ENCODE data around the gene SLC25A48. TPM values are rescaled to one million over a fixed set of nuclear protein-coding genes. Genes with fewer than 3 reads are reported as not detected.
"Not testable (repeated sequence)": the region's sequence is repeated elsewhere in the genome, so short reads cannot be mapped to it uniquely, and the experiment has no call there.

Gene SLC25A48
- total RNA-seq, 1 donor, result not detected

DNA sequence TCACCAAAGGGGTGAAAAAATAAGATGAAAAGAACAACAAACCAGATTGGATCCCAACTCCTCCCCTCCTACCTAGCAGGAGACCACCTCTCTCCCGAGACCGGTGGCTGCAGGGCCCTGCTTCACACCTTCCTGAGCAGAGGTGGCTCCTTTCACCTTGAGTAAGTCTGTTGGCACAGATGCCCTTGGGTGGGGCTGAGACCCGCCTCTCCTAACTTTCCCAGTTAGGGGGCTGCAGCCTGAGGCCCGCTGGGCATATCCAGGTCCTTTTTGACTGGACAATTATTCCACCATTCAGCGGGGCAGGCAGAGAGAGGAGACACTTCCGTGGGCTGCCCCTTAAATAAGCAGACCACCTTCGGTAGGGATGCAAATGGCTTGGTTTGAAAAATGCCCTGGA lies 1.3 kb downstream of the SLC25A48 start:
- no peaks in the 10 kb centered on the region for H3K36me3 ChIP-seq (ENCODE audit: insufficient read depth, low read length)
- no peak overlapping the region for H3K4me3 ChIP-seq (ENCODE audit: insufficient read depth, low read length)
- no peaks in the 10 kb centered on the region for H3K4me1 ChIP-seq (ENCODE audit: insufficient read depth, low read length)
- H4K20me1 ChIP-seq (ENCODE audit: insufficient read depth, low read length), result no peaks in the 10 kb centered on the region
- TF ChIP-seq, protein P1, sequence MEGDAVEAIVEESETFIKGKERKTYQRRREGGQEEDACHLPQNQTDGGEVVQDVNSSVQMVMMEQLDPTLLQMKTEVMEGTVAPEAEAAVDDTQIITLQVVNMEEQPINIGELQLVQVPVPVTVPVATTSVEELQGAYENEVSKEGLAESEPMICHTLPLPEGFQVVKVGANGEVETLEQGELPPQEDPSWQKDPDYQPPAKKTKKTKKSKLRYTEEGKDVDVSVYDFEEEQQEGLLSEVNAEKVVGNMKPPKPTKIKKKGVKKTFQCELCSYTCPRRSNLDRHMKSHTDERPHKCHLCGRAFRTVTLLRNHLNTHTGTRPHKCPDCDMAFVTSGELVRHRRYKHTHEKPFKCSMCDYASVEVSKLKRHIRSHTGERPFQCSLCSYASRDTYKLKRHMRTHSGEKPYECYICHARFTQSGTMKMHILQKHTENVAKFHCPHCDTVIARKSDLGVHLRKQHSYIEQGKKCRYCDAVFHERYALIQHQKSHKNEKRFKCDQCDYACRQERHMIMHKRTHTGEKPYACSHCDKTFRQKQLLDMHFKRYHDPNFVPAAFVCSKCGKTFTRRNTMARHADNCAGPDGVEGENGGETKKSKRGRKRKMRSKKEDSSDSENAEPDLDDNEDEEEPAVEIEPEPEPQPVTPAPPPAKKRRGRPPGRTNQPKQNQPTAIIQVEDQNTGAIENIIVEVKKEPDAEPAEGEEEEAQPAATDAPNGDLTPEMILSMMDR (IDR thresholded peaks at IDR 0.05; ENCODE audit: extremely low read depth, low read depth, low read length), result no peak
- H3K79me2 ChIP-seq (ENCODE audit: insufficient read depth, low read length), result no peaks in the 10 kb centered on the region
- no peak overlapping the region for H3K27ac ChIP-seq (ENCODE audit: low read depth, low read length)
- no peak overlapping the region for H3K4me2 ChIP-seq (ENCODE audit: insufficient read depth, low read length)
- no peak for DNase-seq (ENCODE audit: insufficient read length, low spot score, missing footprints)
- no peaks in the 10 kb centered on the region for H3K9me3 ChIP-seq (ENCODE audit: low read depth, low read length)
- H2AFZ ChIP-seq (ENCODE audit: low read length), result no peak overlapping the region
- H3K27me3 ChIP-seq (ENCODE audit: insufficient read depth, low read length), result peaks cover 28% of the 10 kb centered on the region

DNA sequence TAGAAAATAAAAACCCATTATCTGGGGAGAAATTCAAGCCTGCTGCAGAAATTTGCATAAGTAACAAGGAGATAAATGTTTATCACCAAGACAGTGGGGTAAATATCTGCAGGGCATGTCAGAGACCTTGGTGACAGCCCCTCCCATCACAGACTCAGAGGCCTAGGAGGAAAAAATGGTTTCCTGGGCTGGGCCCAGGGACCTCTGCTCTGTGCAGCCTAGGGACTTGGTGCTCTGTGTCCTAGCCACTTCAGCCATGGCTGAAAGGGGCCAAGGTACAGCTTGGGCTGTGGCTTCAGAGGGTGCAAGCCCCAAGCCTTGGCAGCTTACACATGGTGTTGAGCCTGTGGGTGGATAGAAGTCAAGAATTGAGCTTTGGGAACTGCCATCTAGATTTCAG lies 3.9 kb downstream of the SLC25A48 start:
- not testable (repeated sequence) for H2AFZ ChIP-seq (ENCODE audit: low read length); H3K79me2 ChIP-seq (ENCODE audit: insufficient read depth, low read length); H3K9me3 ChIP-seq (ENCODE audit: low read depth, low read length); H3K27ac ChIP-seq (ENCODE audit: low read depth, low read length); H4K20me1 ChIP-seq (ENCODE audit: insufficient read depth, low read length); H3K36me3 ChIP-seq (ENCODE audit: insufficient read depth, low read length); DNase-seq (ENCODE audit: insufficient read length, low spot score, missing footprints); H3K4me1 ChIP-seq (ENCODE audit: insufficient read depth, low read length); H3K4me3 ChIP-seq (ENCODE audit: insufficient read depth, low read length); H3K4me2 ChIP-seq (ENCODE audit: insufficient read depth, low read length)
- peaks cover 35% of the 10 kb centered on the region for H3K27me3 ChIP-seq (ENCODE audit: insufficient read depth, low read length)

DNA sequence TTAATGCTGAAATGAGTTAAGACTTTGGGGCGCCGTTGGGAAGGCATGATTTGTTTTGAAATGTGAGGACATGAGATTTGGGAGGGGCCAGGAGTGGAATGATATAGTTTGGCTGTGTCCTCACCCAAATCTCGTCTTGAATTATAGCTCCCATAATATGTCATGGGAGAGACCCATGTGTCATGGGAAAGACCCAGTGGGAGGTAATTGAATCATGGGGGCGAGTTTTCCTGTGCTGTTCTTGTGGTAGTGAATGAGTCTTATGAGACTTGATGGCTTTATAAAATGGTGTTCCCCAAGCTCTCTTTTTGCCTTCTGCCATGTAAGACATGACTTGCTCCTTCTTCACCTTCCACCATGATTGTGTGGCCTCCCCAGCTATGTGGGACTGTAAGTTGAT lies 5.1 kb downstream of the SLC25A48 start:
- Histone ChIP-seq H3K9me3 (ENCODE audit: low read depth, low read length) (no peaks in the 10 kb centered on the region), H3K79me2 (ENCODE audit: insufficient read depth, low read length) (no peaks in the 10 kb centered on the region), H3K4me3 (ENCODE audit: insufficient read depth, low read length) (no peak overlapping the region), H3K4me1 (ENCODE audit: insufficient read depth, low read length) (no peaks in the 10 kb centered on the region), H3K4me2 (ENCODE audit: insufficient read depth, low read length) (no peak overlapping the region), H2AFZ (ENCODE audit: low read length) (no peak overlapping the region), H3K36me3 (ENCODE audit: insufficient read depth, low read length) (no peaks in the 10 kb centered on the region), H4K20me1 (ENCODE audit: insufficient read depth, low read length) (no peaks in the 10 kb centered on the region), H3K27me3 (ENCODE audit: insufficient read depth, low read length) (peaks cover 30% of the 10 kb centered on the region), H3K27ac (ENCODE audit: low read depth, low read length) (no peak overlapping the region)
- TF ChIP-seq, protein P1 (IDR thresholded peaks at IDR 0.05; ENCODE audit: extremely low read depth, low read depth, low read length), result no peak
- no peak for DNase-seq (ENCODE audit: insufficient read length, low spot score, missing footprints)

DNA sequence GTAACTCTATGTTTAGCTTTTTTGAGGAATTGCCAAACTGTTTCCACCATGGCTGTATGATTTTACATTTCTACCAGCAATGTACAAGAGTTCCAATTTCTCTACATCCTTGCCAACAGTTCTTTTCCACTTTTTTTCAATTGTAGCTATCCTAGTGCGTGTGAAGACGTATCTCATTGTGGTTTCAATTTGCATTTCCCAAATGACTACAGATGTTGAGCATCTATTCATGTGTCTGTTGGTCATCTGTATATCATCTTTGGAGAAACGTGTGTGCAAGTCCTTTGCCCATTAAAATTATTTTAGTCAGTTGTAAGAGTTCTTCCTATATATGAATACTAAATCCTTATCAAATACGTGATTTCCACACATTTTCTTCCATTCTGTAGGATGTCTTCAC lies 6.5 kb downstream of the SLC25A48 start:
- H3K36me3 ChIP-seq (ENCODE audit: insufficient read depth, low read length), result no peaks in the 10 kb centered on the region
- TF ChIP-seq, protein P1 (IDR thresholded peaks at IDR 0.05; ENCODE audit: extremely low read depth, low read depth, low read length), result no peak

More for the DNA sequence above, 6.5 kb downstream of the SLC25A48 start:
- Histone ChIP-seq H3K27ac (ENCODE audit: low read depth, low read length) (no peak overlapping the region), H3K4me2 (ENCODE audit: insufficient read depth, low read length) (no peak overlapping the region), H3K4me3 (ENCODE audit: insufficient read depth, low read length) (no peak overlapping the region), H3K9me3 (ENCODE audit: low read depth, low read length) (no peaks in the 10 kb centered on the region), H4K20me1 (ENCODE audit: insufficient read depth, low read length) (no peaks in the 10 kb centered on the region), H2AFZ (ENCODE audit: low read length) (no peak overlapping the region), H3K4me1 (ENCODE audit: insufficient read depth, low read length) (no peaks in the 10 kb centered on the region), H3K27me3 (ENCODE audit: insufficient read depth, low read length) (peaks cover 17% of the 10 kb centered on the region), H3K79me2 (ENCODE audit: insufficient read depth, low read length) (no peaks in the 10 kb centered on the region)
- no peak for DNase-seq (ENCODE audit: insufficient read length, low spot score, missing footprints)
